Caco-2 (cell line): Measurements from ENCODE around the gene WDR3. TPM values are rescaled to one million over a fixed set of nuclear protein-coding genes. Genes with fewer than 3 reads are reported as not detected.

Experiments used
- BruUV-seq: library from RNA; stranded (reverse); fragments of 400-500 nt; replicated peaks from 2 replicates; lab custom pipeline; 2021; lab: Mats Ljungman, UMichigan
- CTCF ChIA-PET: fragments of 300-600 bp; sonication (Branson Sonifier 250); formaldehyde crosslinking; loops from one replicate; lab custom pipeline; 2022; ENCODE audit warnings: antibody characterized with exemption; lab: Charles Lee
- POLR2A ChIA-PET: fragments of 300-600 bp; sonication (Branson Sonifier 250); formaldehyde crosslinking; loops from one replicate; lab custom pipeline; 2022; ENCODE audit warnings: antibody characterized with exemption; lab: Charles Lee
- DNase-seq, 2 experiments: peaks; one replicate each; pipeline versions ENCODE4 v3.0.0 to v3.0.0-alpha.2; 2020 to 2022
- H3K27me3 ChIP-seq: replicated peaks from 2 replicates; pipeline ENCODE4 v1.6.0; 2011; ENCODE audit warnings: low read length; ENCODE audit not compliant: control insufficient read depth, insufficient read depth
- H3K36me3 ChIP-seq: 2 replicates; pipeline ENCODE4 v1.5.1; 2011; ENCODE audit warnings: low read length; ENCODE audit not compliant: control insufficient read depth, insufficient read depth
- H3K4me1 ChIP-seq: fragments of 250-450 bp; sonication (Bioruptor Pico); 2 replicates; pipeline ENCODE4 v1.5.1; 2020; ENCODE audit warnings: mild to moderate bottlenecking
- H3K4me3 ChIP-seq: 2 replicates; pipeline ENCODE4 v1.5.1; 2011; ENCODE audit warnings: low read depth, mild to moderate bottlenecking, control low read depth, low read length
- H3K9me3 ChIP-seq: fragments of 250-450 bp; sonication (Bioruptor Pico); 2 replicates; pipeline ENCODE4 v1.5.1; 2020; ENCODE audit warnings: mild to moderate bottlenecking, moderate library complexity
- H3K27ac Mint-ChIP-seq: one replicate; pipeline ENCODE4 v1.8.0; 2022; ENCODE audit warnings: mixed read lengths; ENCODE audit not compliant: unreplicated experiment
- H3K27me3 Mint-ChIP-seq: one replicate; pipeline ENCODE4 v1.8.0; 2022; ENCODE audit warnings: mixed read lengths; ENCODE audit not compliant: insufficient read depth, unreplicated experiment
- H3K36me3 Mint-ChIP-seq: one replicate; pipeline ENCODE4 v1.8.0; 2022; ENCODE audit warnings: mild to moderate bottlenecking, mixed read lengths; ENCODE audit not compliant: insufficient read depth, unreplicated experiment
- H3K4me1 Mint-ChIP-seq: one replicate; pipeline ENCODE4 v1.8.0; 2022; ENCODE audit warnings: low read depth, mixed read lengths; ENCODE audit not compliant: unreplicated experiment
- H3K4me3 Mint-ChIP-seq: one replicate; pipeline ENCODE4 v1.8.0; 2022; ENCODE audit warnings: mild to moderate bottlenecking, moderate library complexity, mixed read lengths; ENCODE audit not compliant: unreplicated experiment
- H3K9me3 Mint-ChIP-seq: one replicate; pipeline ENCODE4 v1.8.0; 2022; ENCODE audit warnings: mixed read lengths; ENCODE audit not compliant: unreplicated experiment
- intact Hi-C: fragments of 100-400 bp; cut with micrococcal nuclease; formaldehyde crosslinking; loops from one replicate; pipeline ENCODE4 v1.10.0; 2022; ENCODE audit not compliant: unreplicated experiment
- total RNA-seq: library from RNA; stranded (reverse); gene quantifications from 2 replicates; pipeline ENCODE4 v1.2.3, GENCODE V29; 2022
- TF ChIP-seq, protein P1 (sequence below), 2 experiments: fragments of 200-600 bp in 1 of 2; IDR thresholded peaks; 1 replicate in 1 of 2; 2 replicates in 1 of 2; pipeline versions ENCODE4 v1.5.1 to v1.8.0; 2011 to 2022; ENCODE audit warnings: antibody characterized with exemption in 1 of 2, control low read depth in 1 of 2, inconsistent platforms in 1 of 2, low read depth in 1 of 2, low read length in 1 of 2, mild to moderate bottlenecking in 1 of 2, moderate library complexity in 1 of 2; ENCODE audit not compliant: insufficient read depth in 1 of 2, severe bottlenecking in 1 of 2, unreplicated experiment in 1 of 2

Gene WDR3
- total RNA-seq, 1 experiment from 2014 or later = 27.0 TPM

DNA sequence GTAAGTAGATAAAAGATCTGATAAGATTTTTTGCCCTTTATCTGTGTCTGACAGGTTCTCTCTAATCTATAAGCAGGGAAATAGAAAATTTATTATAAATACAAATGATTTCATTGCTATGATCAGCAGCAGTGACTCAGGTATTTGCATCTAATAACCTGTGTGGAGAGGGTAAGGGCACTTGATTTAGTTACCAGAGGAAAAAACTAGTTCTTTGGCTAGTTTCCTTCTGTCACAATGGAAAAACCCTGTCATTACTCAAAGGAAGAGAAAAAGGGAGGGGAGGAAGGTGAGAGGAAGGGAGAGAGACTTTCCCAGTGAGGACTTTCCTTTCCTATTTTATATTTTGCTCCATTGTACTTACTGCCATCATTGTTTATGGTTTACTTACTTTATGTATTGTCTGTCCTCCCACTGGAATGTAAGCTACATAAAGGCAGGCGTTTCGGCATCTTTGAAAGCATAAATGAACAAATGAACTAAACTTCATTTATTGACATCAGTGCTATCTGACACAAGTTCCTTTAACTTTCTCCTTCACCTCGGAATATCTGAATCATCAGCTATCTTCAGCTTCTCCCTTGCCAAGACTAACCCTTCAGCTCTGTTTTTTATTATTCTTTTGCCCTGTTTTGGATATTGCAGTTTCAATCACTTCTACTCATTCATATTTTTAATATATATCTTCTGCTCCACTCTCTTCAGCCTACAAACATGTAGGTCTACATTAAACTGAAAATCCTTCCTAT is 34.9 kb downstream of the WDR3 start:
- Histone ChIP-seq H3K36me3 (no peaks in the 10 kb centered on the region), H3K4me1 (no peaks in the 10 kb centered on the region), H3K4me3 (no peak overlapping the region), H3K27me3 (no peaks in the 10 kb centered on the region), H3K9me3 (no peaks in the 10 kb centered on the region)
- ChIA-PET POLR2A (no interaction called here), CTCF (no interaction called here)
- Mint-ChIP-seq H3K36me3 (peaks cover 4% of the 10 kb centered on the region), H3K27ac (no peak overlapping the region), H3K27me3 (no peaks in the 10 kb centered on the region), H3K9me3 (no peaks in the 10 kb centered on the region), H3K4me3 (no peak overlapping the region), H3K4me1 (no peaks in the 10 kb centered on the region)
- intact Hi-C loops = no loop called here
- no peak for DNase-seq
- TF ChIP-seq, protein P1, sequence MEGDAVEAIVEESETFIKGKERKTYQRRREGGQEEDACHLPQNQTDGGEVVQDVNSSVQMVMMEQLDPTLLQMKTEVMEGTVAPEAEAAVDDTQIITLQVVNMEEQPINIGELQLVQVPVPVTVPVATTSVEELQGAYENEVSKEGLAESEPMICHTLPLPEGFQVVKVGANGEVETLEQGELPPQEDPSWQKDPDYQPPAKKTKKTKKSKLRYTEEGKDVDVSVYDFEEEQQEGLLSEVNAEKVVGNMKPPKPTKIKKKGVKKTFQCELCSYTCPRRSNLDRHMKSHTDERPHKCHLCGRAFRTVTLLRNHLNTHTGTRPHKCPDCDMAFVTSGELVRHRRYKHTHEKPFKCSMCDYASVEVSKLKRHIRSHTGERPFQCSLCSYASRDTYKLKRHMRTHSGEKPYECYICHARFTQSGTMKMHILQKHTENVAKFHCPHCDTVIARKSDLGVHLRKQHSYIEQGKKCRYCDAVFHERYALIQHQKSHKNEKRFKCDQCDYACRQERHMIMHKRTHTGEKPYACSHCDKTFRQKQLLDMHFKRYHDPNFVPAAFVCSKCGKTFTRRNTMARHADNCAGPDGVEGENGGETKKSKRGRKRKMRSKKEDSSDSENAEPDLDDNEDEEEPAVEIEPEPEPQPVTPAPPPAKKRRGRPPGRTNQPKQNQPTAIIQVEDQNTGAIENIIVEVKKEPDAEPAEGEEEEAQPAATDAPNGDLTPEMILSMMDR (IDR thresholded peaks at IDR 0.05; ENCODE audit: insufficient read depth in 1 of 2, low read depth in 1 of 2, low read length in 1 of 2, severe bottlenecking in 1 of 2, unreplicated experiment in 1 of 2) = no peak
- no TSS peak for BruUV-seq

DNA sequence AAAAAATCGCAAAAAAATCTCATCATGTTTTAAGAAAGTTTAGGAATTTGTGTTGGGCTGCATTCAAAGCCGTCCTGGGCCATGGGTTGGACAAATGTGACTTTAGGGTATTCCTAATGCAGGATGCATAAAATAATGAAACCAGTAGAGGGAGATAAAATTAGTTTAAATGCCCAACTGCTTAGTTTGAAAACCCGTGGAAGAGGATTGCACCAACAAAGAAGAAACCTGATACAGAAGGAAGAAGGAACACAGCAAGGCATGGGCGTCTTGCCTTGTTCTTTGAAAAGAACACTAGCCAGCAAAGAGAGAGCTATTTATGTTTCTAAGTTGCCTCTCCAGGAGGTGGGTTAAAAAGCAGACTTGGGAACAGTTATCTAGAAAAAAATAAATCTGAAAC is 37.9 kb downstream of the WDR3 start:
- no peaks in the 10 kb centered on the region for H3K4me1 ChIP-seq
- no peaks in the 10 kb centered on the region for H3K36me3 ChIP-seq
- H3K27me3 ChIP-seq = no peaks in the 10 kb centered on the region
- ChIA-PET POLR2A (no interaction called here), CTCF (no interaction called here)
- H3K4me3 ChIP-seq = no peak overlapping the region
- Mint-ChIP-seq H3K4me1 (no peaks in the 10 kb centered on the region), H3K4me3 (no peak overlapping the region), H3K27me3 (no peaks in the 10 kb centered on the region), H3K9me3 (no peaks in the 10 kb centered on the region), H3K36me3 (peaks cover 4% of the 10 kb centered on the region), H3K27ac (no peak overlapping the region)
- intact Hi-C loops = no loop called here
- H3K9me3 ChIP-seq = no peaks in the 10 kb centered on the region
- no peak for DNase-seq
- no TSS peak for BruUV-seq
- TF ChIP-seq, protein P1 (IDR thresholded peaks at IDR 0.05; ENCODE audit: insufficient read depth in 1 of 2, low read depth in 1 of 2, low read length in 1 of 2, severe bottlenecking in 1 of 2, unreplicated experiment in 1 of 2) = no peak

DNA sequence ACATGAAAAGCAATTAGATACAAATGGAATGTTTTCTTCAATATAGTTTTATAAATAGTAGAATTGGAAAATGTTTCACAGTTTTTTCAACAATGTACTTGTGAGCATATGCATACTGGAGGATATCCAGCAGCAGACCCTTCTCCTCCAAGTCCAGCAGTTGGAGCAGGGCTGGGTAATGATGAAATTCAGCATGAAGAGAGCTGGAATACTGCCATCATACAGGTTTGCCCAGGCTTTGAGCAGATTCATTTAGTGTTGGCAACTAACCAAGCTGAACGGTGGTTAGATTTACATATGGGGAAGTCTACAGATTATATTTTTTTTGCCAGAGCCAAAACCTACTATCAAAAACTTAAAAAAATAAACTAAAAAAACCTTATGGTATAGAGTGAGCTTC is 38.3 kb downstream of the WDR3 start:
- TF ChIP-seq, protein P1 (IDR thresholded peaks at IDR 0.05; ENCODE audit: insufficient read depth in 1 of 2, low read depth in 1 of 2, low read length in 1 of 2, severe bottlenecking in 1 of 2, unreplicated experiment in 1 of 2) = no peak
- no peak overlapping the region for H3K4me3 ChIP-seq
- ChIA-PET CTCF (no interaction called here), POLR2A (no interaction called here)
- H3K36me3 Mint-ChIP-seq = peaks cover 4% of the 10 kb centered on the region
- no peak overlapping the region for H3K27ac Mint-ChIP-seq
- H3K27me3 ChIP-seq = no peaks in the 10 kb centered on the region
- BruUV-seq = no TSS peak
- intact Hi-C loops = no loop called here
- DNase-seq = no peak
- H3K4me3 Mint-ChIP-seq = no peak overlapping the region
- no peaks in the 10 kb centered on the region for H3K9me3 ChIP-seq
- no peaks in the 10 kb centered on the region for H3K9me3 Mint-ChIP-seq
- no peaks in the 10 kb centered on the region for H3K27me3 Mint-ChIP-seq
- H3K36me3 ChIP-seq = no peaks in the 10 kb centered on the region
- no peaks in the 10 kb centered on the region for H3K4me1 ChIP-seq
- no peaks in the 10 kb centered on the region for H3K4me1 Mint-ChIP-seq
